ENCODE results near the gene DPP6. TPM values are rescaled to one million over a fixed set of nuclear protein-coding genes. Genes with fewer than 3 reads are reported as not detected.

DPP6 gene
- polyA plus RNA-seq, 2 of the 4 experiments (the other 2 are of a cell fraction), result not detected

DNA sequence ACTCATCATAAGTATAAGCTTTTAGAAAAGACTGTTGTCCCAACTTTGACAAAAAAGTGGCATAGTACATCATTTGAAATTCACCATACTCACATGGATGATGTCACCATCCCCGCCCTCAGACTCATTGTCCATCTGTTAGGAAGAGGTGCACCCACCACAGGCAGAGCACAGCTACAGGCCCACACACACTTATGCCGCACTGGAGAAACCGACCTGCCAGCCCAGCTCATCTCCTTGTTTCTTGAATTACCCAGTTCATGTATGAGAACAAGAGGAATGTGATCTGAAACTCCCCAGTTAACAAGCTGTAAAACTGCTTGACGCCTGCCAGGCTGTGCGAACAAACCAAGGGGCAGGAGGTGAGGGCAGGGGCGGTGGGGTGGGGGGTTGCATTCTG, 312.0 kb downstream of the DPP6 start:
- WGBS (ENCODE audit: missing lambda C conversion rate), result 20% methylated on average over 3 of the region's 6 CpGs

DNA sequence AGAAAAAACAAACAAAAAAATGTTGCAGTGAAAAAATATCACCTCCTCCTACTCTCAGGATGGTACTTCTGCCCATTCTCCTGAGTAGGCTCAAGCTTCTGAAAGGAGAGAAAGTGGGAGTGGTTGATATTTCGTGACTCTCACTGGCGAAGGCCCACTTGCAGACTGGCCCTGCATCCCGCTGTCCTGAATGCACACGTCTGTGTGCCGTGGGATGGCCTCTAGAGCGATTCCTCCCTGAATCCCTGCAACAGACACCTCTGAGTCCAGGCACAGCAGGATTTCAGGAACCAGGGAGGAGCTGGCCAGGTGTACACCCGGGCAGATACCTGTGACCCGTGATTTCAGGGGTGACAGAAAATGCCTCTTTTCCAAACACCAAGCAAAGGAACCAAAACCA, 319.2 kb downstream of the DPP6 start:
- Histone ChIP-seq H3K9me3 (no peaks in the 10 kb centered on the region), H3K4me1 (no peaks in the 10 kb centered on the region), H3K27ac (no peak overlapping the region), H3K4me3 (no peak overlapping the region), H3K4me2 (no peak overlapping the region)
- DNase-seq (ENCODE audit: low read depth in 1 of 2, low spot score in 1 of 2) (no peak), FAIRE-seq (no peak), ATAC-seq (no peak)
- TF ChIP-seq EHMT2 (IDR thresholded peaks at IDR 0.05; ENCODE audit: low read depth), result no peak
- no peak for TF ChIP-seq MYC (IDR thresholded peaks at IDR 0.05; ENCODE audit: borderline replicate concordance, low read length)
- TF ChIP-seq, protein P1, sequence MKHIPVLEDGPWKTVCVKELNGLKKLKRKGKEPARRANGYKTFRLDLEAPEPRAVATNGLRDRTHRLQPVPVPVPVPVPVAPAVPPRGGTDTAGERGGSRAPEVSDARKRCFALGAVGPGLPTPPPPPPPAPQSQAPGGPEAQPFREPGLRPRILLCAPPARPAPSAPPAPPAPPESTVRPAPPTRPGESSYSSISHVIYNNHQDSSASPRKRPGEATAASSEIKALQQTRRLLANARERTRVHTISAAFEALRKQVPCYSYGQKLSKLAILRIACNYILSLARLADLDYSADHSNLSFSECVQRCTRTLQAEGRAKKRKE (CRISPR knock-in tag; IDR thresholded peaks at IDR 0.05; ENCODE audit: low read depth), result no peak
- TF ChIP-seq NR3C1 (IDR thresholded peaks at IDR 0.05), result no peak
- TF ChIP-seq, protein P2, sequence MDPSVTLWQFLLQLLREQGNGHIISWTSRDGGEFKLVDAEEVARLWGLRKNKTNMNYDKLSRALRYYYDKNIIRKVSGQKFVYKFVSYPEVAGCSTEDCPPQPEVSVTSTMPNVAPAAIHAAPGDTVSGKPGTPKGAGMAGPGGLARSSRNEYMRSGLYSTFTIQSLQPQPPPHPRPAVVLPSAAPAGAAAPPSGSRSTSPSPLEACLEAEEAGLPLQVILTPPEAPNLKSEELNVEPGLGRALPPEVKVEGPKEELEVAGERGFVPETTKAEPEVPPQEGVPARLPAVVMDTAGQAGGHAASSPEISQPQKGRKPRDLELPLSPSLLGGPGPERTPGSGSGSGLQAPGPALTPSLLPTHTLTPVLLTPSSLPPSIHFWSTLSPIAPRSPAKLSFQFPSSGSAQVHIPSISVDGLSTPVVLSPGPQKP (IDR thresholded peaks at IDR 0.05; ENCODE audit: low read depth, low read length), result no peak
- TF ChIP-seq FOSB (CRISPR knock-in tag; IDR thresholded peaks at IDR 0.05), result no peak
- TF ChIP-seq, protein P3, sequence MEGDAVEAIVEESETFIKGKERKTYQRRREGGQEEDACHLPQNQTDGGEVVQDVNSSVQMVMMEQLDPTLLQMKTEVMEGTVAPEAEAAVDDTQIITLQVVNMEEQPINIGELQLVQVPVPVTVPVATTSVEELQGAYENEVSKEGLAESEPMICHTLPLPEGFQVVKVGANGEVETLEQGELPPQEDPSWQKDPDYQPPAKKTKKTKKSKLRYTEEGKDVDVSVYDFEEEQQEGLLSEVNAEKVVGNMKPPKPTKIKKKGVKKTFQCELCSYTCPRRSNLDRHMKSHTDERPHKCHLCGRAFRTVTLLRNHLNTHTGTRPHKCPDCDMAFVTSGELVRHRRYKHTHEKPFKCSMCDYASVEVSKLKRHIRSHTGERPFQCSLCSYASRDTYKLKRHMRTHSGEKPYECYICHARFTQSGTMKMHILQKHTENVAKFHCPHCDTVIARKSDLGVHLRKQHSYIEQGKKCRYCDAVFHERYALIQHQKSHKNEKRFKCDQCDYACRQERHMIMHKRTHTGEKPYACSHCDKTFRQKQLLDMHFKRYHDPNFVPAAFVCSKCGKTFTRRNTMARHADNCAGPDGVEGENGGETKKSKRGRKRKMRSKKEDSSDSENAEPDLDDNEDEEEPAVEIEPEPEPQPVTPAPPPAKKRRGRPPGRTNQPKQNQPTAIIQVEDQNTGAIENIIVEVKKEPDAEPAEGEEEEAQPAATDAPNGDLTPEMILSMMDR (IDR thresholded peaks at IDR 0.05), result no peak
- no peak for TF ChIP-seq HEYL (CRISPR knock-in tag; IDR thresholded peaks at IDR 0.05)
- TF ChIP-seq RCOR1 (IDR thresholded peaks at IDR 0.05; ENCODE audit: low read depth, low read length), result no peak
- no peak for TF ChIP-seq ZNF302 (CRISPR knock-in tag; IDR thresholded peaks at IDR 0.05)
- TF ChIP-seq BHLHE40 (IDR thresholded peaks at IDR 0.05; ENCODE audit: low read depth, low read length), result no peak
- TF ChIP-seq FOSL2 (IDR thresholded peaks at IDR 0.05), result no peak
- no peak for TF ChIP-seq FOSL2 (CRISPR knock-in tag; IDR thresholded peaks at IDR 0.05)
- TF ChIP-seq FOXS1 (CRISPR knock-in tag; IDR thresholded peaks at IDR 0.05), result no peak
- TF ChIP-seq RNF2 (IDR thresholded peaks at IDR 0.05; ENCODE audit: borderline replicate concordance, low read depth), result no peak
- TF ChIP-seq CBX2 (IDR thresholded peaks at IDR 0.05; ENCODE audit: borderline replicate concordance, low read depth), result no peak
- WGBS (ENCODE audit: missing lambda C conversion rate), result 5% methylated on average over 8 of the region's 8 CpGs
- ChIA-PET CTCF (interaction anchor here (0.9 kb wide), 1 partner anchor 15 kb away, joined by 3 read pairs; no protein-coding TSS in a partner anchor), POLR2A (no interaction called here)

More for the DNA sequence above, 312.0 kb downstream of the DPP6 start:
- H3K9me3 ChIP-seq, result no peaks in the 10 kb centered on the region
- no peaks in the 10 kb centered on the region for H3K4me1 ChIP-seq
- FAIRE-seq (no peak), DNase-seq (ENCODE audit: low read depth in 1 of 2, low spot score in 1 of 2) (no peak), ATAC-seq (no peak)
- no peak overlapping the region for H3K4me3 ChIP-seq
- no peak overlapping the region for H3K27ac ChIP-seq
- ChIA-PET CTCF (no interaction called here), POLR2A (no interaction called here)
- TF ChIP-seq EHF (CRISPR knock-in tag; IDR thresholded peaks at IDR 0.05), result no peak
- TF ChIP-seq HDAC2 (IDR thresholded peaks at IDR 0.05), result no peak
- TF ChIP-seq HOXA7 (CRISPR knock-in tag; IDR thresholded peaks at IDR 0.05), result no peak
- TF ChIP-seq RARB (CRISPR knock-in tag; IDR thresholded peaks at IDR 0.05), result no peak
- H3K4me2 ChIP-seq, result no peak overlapping the region

DNA sequence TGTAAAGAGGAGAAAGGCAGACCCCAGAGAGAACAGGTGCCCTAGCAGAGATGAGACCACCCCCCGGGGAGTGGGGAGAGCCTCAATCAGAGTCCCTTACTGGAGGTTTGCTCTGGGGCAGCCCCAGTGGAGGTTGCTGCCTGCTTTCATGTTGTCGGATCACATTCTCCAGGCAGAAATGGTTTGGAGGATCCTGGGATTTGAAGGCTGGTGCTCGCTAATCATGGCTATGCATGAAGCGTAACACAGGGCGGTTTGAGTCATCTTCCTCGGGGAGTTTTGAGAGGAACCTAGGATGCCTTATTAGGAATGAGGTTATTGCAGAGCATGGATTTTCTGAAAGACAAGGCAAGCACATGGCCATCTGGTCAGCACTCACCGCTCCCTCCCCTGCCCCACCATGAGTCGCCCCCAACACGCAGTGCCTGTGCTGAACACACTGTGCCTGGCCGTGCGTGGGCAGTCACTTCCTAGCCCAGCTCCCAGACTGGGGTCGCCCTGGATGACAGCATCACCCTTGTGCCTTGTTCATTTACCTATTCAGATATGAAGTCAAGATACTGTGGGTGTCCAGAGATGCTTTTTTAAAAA, 319.9 kb downstream of the DPP6 start:
- H3K4me2 ChIP-seq, result no peak overlapping the region
- FAIRE-seq (no peak), ATAC-seq (peak in 1 of 2 experiments; percentile 24; a peak in 2 of 6 replicates), DNase-seq (ENCODE audit: low read depth in 1 of 2, low spot score in 1 of 2) (no peak)
- ChIA-PET POLR2A (no interaction called here), CTCF (interaction anchor here (0.9 kb wide), 1 partner anchor 15 kb away, joined by 3 read pairs; no protein-coding TSS in a partner anchor)
- no peak overlapping the region for H3K27ac ChIP-seq
- H3K9me3 ChIP-seq, result no peaks in the 10 kb centered on the region
- no peak overlapping the region for H3K4me3 ChIP-seq
- H3K4me1 ChIP-seq, result no peaks in the 10 kb centered on the region
- WGBS (ENCODE audit: missing lambda C conversion rate), result 40% methylated on average over 11 of the region's 12 CpGs
- TF ChIP-seq POLR2A (IDR thresholded peaks at IDR 0.05; ENCODE audit: low read length), result no peak
- TF ChIP-seq HOXB5 (CRISPR knock-in tag; IDR thresholded peaks at IDR 0.05), result no peak
- TF ChIP-seq, protein P3 (IDR thresholded peaks at IDR 0.05), result no peak
- TF ChIP-seq KDM5A (IDR thresholded peaks at IDR 0.05), result no peak
- no peak for TF ChIP-seq RNF2 (IDR thresholded peaks at IDR 0.05; ENCODE audit: borderline replicate concordance, low read depth)
- TF ChIP-seq, protein P4, sequence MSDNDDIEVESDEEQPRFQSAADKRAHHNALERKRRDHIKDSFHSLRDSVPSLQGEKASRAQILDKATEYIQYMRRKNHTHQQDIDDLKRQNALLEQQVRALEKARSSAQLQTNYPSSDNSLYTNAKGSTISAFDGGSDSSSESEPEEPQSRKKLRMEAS (IDR thresholded peaks at IDR 0.05), result no peak
- no peak for TF ChIP-seq ESRRA (IDR thresholded peaks at IDR 0.05; ENCODE audit: borderline replicate concordance, low read length)
- no peak for TF ChIP-seq CBX2 (IDR thresholded peaks at IDR 0.05; ENCODE audit: borderline replicate concordance, low read depth)
- TF ChIP-seq, protein P2 (IDR thresholded peaks at IDR 0.05; ENCODE audit: low read depth, low read length), result no peak
